Measurements from ENCODE around the gene RAB43.
A peak's percentile ranks its signal among the peaks of the same experiment; 100 is the strongest.
"Not testable (repeated sequence)": the region's sequence is repeated elsewhere in the genome, so short reads cannot be mapped to it uniquely, and the experiment has no call there.

The RAB43 gene

DNA sequence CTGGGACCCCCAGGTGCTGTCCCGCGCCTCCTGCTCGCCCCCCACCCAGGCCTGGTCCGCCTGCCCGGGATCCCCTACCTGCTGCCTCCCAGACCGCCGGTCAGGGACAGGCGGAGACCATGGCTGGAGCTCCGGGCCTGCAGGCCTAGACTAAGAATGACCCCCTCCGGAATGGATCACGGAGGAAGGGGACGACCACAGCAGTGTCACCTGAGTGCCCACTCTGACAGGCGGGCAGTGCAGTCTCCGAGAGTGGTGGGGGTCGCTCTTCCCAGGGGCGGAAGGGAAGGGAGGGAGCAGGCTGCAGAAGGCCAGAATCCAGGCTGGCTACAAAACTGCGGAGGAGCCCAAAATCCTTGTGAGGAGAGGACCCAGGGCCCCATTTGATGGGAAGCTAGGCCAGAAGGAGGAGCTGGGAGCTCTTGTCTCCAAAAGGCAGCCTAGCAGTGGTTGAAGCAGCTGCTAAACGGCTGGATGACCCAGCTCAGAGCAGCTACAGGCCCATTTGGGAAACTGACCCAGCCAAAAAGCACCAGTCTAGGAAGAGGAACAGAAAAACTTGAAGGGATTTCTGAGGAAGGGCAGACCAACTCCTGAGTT lies 908 bp upstream of the RAB43 start:
- DNase-seq (ENCODE audit: low read depth): no peak

DNA sequence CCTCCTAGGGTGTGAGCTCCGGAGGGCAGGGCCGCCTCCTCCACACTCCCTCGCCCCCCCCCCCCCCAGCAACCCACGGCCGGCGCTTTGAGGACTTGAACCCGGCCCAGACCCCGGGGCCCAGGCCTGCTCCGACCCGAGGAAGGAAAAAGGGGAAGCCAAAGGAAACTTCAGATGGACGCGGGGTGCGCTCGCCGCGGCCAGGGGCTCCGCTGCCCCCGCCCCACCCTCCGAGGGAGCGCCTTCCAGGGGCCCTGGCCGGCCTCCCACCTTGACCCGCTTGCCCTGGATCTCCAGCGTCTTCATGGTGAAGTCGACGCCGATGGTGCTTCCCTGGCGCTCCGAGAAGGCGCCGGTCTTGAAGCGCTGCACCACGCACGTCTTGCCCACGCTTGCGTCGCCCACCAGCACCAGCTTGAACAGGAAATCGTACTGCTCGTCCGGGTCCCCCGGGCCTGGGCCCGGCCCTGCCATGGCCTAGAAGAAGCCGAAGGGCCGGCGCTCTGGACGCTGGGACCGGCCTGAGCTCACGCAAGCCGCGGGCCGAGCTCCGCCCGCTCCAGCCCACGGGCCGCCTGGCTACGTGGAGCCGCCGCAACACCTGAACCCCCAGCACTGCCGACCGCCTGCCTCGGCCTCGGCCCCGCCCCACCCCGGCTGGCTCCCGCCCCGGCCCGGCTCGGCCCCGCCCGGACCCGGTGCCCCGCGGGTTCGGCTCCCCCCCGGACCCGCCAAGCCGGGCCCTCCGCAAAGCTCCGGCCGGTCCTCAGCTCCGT lies 400 bp downstream of the RAB43 start:
- no peak for DNase-seq (ENCODE audit: low read depth)

DNA sequence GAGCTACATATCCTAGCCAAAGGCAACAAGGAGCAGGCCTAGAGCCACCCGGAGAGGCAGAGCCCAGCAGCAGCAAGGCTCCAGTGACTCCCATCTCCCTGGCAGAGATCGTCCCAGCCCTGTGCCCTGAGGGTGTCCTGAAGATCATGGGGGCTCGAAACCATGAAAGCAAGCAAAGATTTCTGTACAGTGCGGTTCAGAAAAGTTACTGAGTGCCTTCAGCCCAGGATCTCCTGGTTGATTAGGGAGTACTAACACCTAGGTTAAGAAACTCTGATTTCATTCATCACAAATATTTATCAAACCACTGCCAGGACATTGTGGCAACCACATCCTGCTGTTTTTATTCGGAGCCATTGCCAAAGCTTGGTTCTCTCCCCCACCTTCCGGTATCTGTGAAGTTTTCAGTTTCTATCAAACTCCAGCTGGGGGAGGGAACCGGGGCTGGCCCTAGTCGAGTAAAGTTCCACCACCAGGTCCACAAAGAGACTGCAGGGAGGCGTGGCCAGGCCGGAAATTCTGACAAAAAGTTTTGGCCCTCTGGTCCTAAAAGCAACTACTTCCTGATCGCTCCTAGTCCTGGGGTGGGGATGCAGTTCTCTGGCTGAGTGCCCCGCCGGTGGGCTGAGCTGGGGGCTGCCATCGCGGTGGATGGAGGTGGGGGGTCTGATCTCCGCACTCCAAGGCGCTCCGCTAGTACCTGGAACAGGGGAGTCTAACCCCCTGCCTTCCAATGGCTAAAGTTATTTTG lies 1.2 kb downstream of the RAB43 start:
- peak; percentile 83 for DNase-seq (ENCODE audit: low read depth)

DNA sequence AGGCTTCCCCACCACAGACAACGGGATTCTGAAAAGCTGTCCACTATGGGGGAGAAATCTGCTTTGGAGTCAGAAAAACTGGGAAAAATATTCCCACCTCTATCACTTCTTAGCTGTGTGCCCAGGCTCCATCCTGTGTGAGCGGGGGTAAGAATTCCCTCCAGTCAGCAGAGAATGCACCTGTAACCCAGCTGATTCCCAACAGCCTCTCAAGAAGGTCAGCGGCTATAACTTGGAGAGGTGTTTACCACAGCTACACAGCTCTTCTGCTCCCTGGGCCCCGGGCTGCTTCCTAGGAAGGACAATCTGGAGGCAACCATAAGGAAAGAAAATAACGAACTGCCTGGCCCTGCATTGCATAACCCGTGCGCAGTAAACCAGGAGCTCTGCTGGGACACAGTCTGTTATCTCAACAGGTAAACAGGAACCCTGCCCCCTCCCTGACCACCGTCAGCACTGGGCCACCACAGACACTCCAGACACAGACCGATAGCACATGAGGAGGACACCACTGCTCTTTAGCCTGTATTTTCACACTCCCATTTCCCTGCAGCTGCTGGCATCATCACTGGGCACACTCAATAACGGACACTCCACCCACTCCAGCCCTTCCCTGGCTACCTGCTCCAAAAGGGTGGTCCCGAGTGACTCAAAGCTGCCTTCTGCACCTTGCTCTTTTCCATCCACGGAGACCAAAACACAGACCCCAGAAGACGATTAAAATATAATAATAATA lies 2.1 kb downstream of the RAB43 start:
- no peak for DNase-seq (ENCODE audit: low read depth)

DNA sequence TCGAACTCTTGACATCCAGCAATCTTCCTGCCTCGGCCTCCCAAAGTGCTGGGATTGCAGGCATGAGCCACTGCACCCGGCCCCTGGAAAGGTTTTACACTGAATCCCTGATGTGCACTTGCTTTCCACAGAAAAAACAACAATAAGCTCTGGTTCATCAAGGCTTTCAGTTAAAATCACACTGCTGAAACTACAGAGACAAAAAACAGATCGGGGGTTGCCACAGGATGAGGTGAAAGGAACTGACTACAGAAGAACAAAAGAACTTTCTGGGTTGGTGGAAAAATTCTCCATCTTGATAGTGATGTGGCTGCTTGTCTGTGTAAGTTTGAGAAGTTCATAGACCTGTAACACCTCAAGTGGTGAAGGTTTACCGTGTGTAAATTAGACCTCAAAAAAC lies 2.9 kb downstream of the RAB43 start:
- peak; percentile 48 for DNase-seq (ENCODE audit: low read depth)

DNA sequence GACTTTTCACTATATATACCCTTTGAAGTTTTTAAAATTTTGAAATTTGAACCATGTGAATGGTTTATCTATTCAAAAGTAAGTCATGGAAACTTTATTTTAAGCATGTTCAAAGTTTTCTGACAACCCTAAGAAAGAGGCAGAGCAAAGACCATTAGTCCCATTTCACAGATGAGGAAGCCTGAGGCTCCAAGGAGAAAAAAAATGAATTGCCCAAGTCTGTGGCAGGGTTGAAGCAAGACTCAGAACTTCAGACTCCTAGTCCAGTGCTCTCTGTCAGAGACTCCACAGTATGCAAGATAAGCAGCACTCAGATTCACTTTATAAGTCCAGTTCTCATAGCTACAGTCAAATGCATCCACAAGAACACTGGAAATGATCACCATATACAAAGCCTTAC lies 4.5 kb downstream of the RAB43 start:
- no peak for DNase-seq (ENCODE audit: low read depth)

DNA sequence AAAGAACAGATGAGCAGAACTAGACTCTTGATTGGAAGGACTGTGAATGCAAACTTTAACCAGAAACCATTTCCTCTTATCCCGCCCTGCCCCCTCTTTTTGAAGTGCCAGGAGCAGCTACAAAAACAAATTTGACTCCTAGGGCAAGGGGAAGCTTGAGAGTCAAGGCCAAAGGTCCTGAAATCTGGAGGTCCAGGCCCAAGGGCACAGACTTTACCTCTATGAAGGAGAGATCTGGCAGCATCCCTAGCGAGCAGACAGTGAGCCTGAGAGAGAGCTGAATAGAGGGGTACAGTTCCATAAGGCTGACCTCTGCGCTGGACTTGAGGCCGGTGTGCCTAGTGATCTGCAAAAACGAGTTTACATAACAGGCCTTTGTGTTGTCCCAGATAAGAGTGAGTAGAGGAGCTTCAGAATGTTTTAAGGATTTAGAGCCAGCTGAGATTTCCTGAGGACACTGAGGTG lies 5.1 kb downstream of the RAB43 start:
- no peak for DNase-seq (ENCODE audit: low read depth)

DNA sequence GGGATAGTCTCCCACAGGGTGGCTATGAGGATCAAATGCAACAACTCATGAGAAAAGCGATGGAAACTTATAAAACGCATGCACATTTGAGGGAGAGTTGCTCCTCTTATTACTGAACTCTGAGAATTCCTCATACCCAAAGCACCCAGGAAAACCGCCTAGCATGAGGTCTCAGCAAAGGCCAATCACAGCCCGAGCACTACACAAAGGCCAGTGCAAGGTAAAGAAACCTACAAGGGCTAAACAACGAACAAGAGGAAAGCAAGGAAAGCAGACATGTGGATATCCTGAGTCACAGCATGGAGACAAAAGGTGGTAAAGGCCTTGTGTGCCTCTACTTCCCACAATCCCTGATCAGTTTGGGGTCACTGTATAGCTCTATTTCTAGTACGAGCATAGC lies 7.1 kb downstream of the RAB43 start:
- DNase-seq (ENCODE audit: low read depth): no peak

DNA sequence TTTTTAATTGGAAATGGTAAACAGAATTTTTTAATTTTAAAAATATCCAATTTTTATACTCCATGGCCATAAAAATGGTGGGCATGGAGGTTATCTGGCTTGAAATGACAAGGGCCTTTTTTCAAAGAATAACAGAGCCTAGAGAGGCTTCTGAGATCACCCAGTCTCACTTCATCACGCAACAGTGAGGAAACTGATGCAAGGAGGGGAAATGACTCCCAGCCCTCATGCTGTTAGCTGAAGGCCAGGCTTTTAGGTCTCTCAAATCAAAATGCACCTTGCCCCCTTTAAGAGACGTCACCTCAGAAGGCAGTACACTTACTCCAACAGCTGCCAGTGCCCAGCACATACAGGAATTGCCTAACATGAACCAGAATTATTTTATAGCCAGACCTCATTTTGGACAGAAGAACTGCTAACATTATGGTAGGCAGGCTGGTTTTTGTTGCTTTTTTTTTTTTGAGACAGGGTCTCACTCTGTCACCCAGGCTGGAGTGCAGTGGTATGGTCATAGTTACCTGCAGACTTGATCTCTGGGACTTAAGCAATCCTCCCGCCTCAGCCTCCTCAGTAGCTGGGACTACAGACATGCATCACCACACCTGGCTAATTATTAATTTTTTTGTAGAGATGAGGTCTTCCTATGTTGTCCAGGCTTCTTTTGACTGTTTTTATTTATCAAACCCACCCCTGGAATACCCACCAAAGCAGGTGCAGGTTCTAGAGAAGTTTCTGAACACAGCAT lies 9.1 kb downstream of the RAB43 start:
- DNase-seq (ENCODE audit: low read depth): no peak

DNA sequence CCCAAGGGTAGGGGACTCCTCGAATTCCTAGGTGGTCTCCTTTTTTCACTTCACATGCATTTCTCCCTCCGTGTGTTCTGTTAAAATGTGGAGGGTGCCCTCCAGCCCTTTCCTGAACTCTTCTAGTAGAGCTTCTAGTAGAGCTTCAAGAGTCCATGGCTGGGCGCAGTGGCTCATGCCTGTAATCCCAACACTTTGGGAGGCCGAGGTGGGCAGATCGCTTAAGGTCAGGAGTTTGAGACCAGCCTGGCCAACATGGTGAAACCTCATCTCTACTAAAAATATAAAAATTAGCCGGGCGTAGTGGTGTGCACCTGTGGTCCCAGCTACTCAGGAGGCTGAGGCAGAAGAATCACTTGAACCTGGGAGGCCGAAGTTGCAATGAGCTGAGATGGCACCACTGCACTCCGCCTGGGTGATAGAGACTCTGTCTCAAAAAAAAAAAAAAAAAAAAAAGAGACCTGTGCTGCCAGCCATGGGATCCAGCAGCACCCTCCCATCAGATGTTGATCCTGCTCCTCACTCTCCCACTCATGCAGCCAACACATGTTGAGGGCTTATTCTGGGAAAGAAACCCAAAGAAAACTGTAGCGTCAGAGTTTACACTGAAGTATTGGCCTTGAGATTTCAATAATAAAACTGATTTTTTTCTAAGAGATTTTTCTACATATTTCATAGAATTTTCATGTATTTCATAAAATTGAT lies 10.4 kb downstream of the RAB43 start:
- not testable (repeated sequence) for DNase-seq (ENCODE audit: low read depth)

DNA sequence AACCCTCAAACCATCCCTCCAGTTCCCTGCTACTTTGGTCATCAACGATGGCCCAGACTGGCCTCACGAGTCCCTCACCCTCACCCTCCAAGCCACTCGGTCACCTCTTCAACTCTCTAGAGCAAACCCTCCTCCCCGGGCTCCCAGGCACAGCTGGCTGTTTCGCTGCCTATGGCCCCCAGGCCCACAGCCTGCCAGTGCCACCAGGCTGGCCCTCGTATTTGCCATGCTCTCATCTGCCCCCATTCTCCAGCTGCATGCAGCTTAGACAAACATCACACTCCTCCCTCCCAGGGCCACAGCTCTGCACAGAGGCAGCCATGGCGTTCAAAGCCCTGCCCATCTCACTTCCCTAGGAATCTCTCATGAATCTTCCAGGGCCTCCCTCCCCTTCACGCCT lies 13.8 kb downstream of the RAB43 start:
- no peak for DNase-seq (ENCODE audit: low read depth)

DNA sequence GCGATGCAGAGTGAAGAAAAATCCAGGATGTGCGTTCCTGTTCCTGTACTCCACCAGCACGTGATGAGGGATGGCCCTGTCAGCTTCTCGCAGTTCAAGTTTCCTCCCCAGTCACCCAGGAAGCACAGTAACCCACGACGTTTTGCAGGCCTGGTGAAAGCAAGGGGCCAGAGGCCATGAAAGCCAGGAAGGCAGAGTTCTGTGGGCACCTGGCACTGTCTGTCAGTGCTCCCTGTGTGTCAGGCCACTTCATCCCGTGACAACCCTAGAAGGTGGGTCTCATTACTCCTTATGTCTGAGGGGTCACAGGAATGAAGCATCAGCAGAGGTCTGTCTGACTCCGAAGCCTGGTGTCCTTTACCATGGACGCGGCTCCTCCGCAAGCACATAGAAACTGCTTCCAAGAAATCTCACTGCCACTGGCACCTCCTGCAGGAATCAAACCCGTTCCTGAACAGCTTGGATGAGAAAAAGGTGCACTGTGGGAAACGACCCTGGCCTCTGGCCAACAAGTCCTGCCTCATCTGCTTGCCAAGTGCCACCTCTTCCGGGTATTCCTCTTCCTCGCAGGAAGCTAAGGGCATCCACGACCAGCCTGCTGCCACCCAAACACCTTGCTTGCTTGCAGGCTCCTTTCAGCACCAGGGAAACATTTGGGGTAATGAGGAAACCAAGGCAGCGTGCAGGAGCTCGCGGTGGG lies 14.6 kb downstream of the RAB43 start:
- no peak for DNase-seq (ENCODE audit: low read depth)

DNA sequence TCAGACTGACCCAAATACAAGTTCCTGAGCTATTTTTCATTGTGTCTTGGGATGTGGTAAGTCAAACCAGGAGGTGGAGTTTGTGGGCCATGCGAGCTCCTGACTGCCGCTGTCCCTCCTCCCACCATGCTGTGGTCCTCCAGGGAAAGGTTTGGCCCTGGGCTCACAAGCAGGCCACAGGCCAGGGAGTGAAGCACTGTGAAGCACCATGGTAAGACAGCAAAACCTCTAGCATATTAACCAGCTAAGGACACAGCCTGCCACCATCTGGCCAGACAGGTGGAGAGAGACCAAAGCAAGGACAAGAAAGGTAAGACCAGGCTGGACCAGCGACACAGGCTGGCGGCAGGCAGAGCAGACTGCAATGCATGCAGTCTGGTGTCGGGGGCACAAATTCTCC lies 15.3 kb downstream of the RAB43 start:
- no peak for DNase-seq (ENCODE audit: low read depth)

DNA sequence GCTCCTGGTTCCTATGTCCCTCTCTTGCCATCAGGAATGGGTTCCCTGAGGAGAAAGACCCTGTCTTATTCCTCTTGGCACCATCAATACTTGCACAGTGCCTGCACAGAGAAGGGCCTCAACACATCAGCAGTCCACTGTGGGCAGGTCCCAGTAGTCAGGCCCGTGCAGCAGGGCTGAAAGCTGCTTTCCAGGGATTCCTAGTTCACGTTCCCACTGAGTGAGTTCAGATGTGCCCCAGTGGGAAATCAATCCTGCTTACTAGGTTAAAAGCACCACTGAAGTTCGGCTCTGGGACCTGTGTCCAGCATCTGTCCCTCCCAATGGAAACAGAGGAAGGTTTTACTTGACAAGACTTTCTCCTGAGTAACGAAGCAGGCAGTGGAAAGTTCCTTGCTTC lies 15.7 kb downstream of the RAB43 start:
- DNase-seq (ENCODE audit: low read depth): no peak

DNA sequence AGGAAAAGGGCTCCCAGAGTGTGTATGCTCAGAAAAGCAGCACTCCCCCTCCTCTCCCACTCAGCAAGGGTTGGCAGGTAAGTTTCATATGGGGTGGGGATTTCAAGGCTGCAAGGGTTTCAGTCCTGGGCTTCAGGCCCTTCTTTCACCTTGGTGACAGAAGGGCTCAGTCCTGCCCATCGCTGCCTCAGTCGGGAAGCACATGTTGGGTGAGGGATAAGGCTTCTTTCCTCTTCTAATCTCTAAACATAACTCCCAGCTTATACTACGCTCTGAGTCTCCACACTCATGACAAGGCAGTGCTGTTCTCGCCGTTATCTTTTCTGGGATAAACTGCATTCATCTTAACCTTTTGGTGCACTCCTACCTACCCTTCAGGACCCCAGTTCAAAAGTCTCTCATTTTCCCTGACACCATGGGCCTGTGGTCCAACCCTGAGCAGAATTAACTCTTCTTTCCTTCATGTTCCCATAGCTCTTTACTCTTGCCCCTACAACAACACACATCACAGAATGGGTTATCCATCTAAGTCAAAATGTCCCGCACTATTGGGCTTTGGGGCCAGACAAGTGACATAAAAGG lies 17.0 kb downstream of the RAB43 start:
- no peak for DNase-seq (ENCODE audit: low read depth)

DNA sequence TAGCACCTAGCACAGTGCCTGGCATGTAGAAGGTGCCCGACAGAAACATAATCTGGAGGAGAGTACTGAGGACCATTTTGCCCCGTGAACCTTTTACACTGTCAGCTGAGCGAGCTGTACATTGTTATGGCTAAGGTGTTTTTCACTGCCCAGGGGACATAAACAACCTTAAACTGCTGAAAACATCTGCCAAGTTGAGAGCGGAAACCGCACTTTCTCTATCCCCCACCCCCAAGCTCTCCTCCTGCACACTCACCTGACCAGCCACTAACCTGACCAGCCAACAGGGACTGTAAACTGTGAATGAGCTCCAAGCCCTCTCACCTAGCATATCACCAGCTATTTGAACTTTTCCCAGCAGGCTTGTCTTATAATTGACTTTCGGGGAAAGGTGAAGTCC lies 17.6 kb downstream of the RAB43 start:
- no peak for DNase-seq (ENCODE audit: low read depth)

DNA sequence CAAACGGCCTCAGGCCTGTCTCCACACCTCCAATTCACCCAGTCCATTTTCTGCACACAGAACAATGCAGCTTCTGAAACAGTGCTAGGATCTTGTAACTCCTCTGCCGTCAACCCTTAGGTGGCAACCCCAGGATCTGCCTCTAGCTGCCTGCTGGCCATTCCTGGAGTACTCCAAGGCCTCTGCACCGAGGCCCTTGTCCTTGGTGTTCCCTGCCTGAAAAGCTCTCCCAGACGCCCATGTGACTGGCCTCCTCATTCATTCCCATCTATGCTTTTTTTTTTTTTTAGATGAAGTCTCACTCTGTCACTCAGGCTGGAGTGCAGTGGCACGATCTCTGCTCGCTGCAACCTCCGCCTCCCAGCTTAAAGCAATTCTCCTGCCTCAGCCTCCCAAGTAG lies 18.3 kb downstream of the RAB43 start:
- no peak for DNase-seq (ENCODE audit: low read depth)

DNA sequence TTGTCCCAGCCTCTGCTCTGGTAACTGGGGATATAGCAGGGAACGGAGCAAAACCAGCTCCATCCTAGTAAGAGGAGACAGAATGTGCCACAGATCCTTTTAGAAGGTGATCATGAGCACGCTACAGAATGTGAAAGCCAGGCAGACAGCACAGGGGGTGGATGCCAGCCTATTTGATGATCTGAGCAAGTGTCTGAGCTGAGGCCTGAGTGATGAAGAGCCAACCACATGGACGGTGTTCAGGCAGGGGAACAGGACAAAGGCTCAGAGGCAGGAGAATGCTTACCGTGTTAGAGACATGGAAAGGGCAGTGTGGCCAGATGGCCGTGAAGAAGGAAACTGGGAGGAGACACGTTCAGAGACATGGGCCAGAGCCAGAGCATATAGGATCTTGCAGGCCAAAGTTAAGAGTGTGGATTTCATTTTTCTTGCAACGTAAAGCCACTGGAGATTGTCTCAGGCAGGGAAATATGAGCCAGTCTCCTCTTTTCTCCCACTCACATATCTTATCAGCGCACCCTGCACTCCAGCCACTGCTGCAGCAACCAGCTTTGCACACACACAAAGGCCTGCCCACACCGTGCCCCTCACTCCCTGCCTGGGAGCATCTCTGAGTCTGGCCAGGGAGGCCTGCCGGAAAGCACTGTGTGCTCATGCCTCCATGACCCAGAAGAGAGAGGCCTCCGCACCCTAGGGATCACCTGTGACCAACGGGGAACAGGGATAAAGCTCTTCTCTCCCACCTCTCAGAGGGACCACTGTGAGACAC lies 20.1 kb downstream of the RAB43 start:
- DNase-seq (ENCODE audit: low read depth): no peak

DNA sequence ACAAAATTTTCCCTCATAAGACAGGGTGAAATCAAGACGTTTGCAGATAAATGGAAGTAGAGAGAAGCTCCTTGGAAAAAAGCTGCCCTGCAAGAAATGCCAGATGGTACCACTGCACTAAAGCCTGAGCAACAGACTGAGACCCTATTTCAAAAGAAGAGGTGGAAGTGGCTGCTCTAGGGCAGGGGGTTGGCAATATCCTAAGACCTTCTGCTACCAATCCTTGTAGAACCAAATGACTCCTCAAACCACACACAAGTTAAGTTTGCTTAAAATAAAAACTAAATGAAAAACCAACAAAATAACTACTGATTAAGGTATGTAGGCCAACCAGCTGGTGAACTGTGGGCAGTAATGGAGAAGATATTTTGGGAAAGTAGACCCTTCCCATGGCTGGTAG lies 21.3 kb downstream of the RAB43 start:
- no peak for DNase-seq (ENCODE audit: low read depth)
